Measurements from ENCODE around the gene RHOB.

DNA sequence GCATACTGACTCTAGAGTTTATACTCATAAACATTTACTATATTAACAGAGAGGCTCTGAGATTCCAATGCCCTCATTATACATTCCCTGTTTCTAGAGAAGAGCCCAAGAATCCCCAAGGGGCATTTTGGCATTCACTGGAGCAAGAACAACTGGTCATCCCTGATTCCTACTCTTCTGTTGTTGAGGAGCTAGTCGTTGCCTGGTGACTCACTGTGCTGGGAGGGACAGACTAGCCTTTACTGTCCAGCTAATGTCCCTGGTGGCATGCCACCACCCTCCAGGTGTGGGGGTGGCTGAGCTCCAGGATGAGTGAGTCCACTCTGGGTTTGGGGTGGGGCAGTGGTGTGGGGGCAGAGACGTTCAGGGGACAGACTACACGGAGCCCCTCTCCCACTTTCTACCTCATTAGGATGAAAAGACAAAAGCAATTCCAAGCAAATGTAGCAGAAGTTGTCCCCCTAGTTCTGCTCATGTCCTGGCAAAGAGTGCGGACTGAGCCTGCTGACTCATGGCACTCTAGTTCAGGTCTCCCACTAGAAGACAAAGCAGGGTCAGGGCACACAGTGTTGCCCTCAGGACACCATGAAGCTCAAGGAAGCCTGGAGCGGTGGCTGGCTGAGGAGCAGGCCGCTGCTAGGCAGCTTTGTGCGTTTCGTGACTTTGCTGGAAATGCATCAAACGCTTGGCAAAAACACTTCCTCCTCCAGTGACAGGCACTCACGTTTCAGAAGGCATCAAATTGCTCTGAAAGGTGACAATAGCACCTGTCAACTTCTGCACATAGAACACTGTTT is 49.4 kb downstream of the RHOB start:
- TF ChIP-seq POLR2A (IDR thresholded peaks at IDR 0.05; ENCODE audit: low read length) (no peak), GATA1 (IDR thresholded peaks at IDR 0.05; ENCODE audit: low read depth, low read length) (no peak)
